GM12892 (cell line): ENCODE measurements around the gene NOL4L.

Experiments used
- DNase-seq: peaks from one replicate; pipeline ENCODE4 v3.0.0; 2011; ENCODE audit not compliant: insufficient read length
- FAIRE-seq: peaks from 2 replicates; lab custom pipeline; 2011; peaks lifted over from hg19 to GRCh38; lab: Jason Lieb, UNC
- POLR2A ChIP-seq: IDR thresholded peaks from 2 replicates; pipeline ENCODE4 v1.6.1; 2011; ENCODE audit warnings: low read depth, low read length, control low read depth
- POLR2AphosphoS5 ChIP-seq: IDR thresholded peaks from 2 replicates; pipeline ENCODE4 v1.6.1; 2011; ENCODE audit warnings: low read depth, low read length, control low read depth
- TAF1 ChIP-seq: IDR thresholded peaks from 2 replicates; pipeline ENCODE4 v1.6.1; 2011; ENCODE audit warnings: low read depth, mild to moderate bottlenecking, control low read depth, low read length, borderline replicate concordance

The NOL4L gene

DNA sequence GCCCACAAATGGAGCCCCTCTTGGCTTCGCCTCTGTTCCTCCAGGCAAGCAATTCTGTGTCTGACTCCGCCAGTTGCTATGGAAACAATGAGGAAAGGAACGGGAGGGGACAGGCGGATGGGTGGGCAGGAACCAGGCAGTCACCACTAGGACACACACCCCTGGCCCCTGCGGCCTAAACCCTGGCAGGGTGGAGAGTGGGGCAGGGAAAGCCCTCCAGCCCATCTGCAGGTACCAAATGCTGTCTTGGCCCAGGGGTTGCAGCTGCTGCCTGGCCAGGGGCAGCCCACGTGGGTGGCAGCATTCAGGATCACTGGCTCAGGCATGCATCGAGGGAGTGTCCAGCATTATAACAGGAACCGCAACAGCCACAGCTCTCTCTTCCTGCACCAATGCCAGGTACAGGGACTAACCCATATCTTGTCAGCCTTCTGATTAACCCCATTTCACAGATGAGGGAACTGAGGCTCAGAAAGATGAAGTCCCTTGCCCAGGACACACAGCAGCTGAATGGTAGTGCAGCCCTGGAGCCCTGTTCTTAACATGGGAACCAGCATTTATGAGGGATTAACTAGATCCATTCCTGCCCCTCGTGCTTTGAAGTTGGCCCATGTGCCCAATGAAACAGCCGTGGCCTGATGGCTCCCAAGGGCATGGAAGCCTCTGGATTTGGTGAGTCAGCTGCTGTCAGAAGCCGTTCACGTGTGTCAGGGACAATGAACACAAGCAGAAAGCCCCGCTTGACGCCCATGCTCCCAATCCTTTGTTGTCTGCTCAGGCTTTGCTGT lies 66.3 kb downstream of the NOL4L start:
- no peak for DNase-seq
- no peak for FAIRE-seq
- TF ChIP-seq TAF1 (no peak), POLR2AphosphoS5 (no peak), POLR2A (no peak)

DNA sequence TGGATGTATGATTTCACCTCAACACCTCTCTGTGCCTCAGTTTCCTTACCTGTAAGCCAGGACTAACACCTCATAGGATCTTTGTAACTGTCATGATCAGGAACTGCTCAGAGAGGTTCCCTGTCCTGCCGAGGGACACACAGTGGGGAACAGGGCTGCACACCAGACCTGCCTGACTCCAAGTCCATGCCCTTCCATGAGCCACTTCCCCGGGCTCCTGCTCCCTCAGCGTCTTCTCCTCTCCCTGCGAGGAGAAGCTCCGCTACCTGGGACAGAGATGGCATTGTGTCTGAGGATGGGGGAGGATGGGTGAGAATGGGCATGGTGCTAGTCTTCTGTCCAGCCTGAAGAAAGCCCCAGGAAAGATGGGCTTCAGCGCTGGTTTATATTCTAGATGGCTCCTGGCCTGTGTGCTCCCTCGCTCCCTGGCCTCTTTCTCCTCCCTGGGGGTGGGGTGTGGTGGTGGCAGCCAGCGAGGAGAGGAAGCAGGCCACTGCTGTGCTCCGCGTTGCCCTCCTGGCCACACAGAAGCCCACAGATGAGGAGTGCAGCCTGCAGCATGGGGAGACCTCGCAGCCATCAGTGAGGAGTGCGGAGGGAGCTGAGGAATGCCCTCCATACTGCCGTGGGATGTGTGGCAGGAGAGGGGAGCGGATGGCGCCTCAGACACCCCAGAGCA lies 67.1 kb downstream of the NOL4L start:
- FAIRE-seq (no peak), DNase-seq (no peak)
- TF ChIP-seq POLR2AphosphoS5 (no peak), POLR2A (no peak), TAF1 (no peak)

DNA sequence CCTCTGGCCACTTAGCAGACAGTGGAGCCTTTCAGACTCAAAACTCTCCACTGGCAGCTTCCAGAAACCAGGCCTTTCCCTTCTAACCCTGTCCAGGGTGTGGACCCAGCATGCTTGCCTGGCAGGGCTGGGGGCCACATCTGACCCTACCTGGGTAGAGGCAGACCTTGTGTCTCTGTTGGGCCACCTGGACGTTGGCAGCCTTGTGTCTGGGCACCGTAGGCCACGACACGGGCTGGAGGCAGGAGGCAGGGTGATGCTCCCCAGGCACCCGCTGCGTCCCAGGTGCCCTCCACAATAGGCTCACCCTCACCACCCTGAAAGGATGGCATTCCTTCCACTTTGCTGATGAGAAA lies 67.6 kb downstream of the NOL4L start:
- TF ChIP-seq TAF1 (no peak), POLR2A (no peak), POLR2AphosphoS5 (no peak)
- DNase-seq, result no peak
- no peak for FAIRE-seq

DNA sequence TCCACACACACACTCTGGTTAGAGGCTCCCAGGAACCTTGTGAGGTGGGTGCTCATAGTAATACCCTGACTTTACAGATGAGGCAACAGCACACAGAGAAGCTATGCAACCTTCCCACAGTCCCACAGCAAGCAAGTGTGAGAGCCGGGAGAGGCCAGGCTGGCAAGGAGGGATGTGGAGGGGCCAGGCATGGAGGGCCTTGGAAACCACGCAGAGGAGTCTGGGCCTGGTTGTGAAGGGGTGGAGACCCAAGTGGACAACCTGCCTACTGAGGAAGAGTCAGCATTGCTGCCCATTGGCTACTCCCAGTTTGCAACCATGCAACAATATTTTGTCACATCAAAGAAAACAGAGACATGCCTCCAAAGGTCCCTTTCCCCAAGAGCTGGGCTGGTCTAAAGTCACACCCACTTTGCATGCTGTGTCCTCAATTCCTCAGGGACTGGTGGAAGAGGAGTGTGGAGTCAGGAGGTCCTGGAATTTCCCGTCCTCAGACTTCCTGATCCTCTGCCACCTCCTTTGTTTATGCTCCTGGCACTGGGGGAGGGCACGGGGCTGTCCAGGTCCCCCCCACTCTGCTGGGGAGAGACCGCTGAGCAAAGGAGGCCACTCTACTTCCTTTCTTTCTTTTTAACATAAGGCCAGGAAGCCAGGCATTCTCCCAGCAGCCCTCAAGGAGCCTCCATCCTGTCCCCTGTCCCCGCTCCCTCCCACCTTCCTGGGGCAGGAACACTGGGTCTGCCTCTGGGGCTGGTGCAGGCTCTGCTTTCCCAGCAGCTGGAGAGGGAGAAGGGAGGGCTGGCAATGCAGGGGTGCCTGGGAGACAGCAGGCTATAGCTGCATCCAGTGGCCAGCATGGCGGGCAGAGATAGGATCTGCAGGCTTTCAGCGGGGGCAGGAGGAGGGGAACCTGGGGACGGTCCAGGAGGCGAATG lies 68.3 kb downstream of the NOL4L start:
- FAIRE-seq (no peak), DNase-seq (no peak)
- TF ChIP-seq POLR2AphosphoS5 (no peak), TAF1 (no peak), POLR2A (no peak)

DNA sequence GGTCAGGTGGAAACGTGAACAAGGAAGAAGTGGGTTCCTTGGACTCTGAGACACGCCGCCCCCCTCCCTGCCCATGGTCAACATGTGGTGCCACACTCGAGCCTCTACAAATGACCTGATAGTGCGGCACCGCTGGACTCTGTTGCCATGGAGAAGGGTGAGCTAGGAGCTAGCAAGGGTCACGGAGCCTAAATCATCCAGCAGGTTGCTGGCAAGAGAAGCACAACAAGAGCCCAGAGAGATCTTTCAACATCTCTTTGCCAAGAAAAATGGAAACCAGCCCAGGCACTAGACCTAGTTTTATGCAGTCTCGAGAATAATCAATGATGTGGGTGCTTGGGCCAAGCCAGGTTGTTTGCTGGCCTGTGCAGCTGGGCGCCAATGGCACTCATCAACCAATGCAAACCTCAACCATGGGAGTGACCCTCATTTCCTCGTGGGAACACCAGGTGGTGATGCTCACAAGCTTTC lies 69.5 kb downstream of the NOL4L start:
- TF ChIP-seq POLR2A (no peak), TAF1 (no peak), POLR2AphosphoS5 (no peak)
- no peak for FAIRE-seq
- DNase-seq, result no peak

DNA sequence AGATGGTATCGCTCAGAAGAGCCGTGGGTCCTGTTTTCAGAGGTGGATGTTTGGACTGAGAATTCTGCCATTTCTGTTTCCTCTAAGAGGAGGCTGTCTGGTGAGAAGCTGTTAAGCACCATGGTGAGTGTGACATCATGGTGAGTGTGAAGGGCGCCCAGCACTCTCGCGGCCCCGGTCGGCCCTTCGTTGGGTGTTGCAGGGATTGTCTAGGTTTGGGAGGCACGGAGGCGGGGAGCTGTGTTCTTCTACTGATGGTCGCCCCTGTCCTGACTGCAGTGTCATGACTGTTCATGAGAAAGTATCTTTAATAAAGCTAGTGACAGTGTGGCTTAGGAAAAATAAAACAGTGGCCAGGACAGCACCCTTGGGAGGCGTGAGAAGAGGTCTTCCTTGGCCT lies 70.4 kb downstream of the NOL4L start:
- FAIRE-seq, result no peak
- no peak for DNase-seq
- TF ChIP-seq TAF1 (no peak), POLR2AphosphoS5 (no peak), POLR2A (no peak)

DNA sequence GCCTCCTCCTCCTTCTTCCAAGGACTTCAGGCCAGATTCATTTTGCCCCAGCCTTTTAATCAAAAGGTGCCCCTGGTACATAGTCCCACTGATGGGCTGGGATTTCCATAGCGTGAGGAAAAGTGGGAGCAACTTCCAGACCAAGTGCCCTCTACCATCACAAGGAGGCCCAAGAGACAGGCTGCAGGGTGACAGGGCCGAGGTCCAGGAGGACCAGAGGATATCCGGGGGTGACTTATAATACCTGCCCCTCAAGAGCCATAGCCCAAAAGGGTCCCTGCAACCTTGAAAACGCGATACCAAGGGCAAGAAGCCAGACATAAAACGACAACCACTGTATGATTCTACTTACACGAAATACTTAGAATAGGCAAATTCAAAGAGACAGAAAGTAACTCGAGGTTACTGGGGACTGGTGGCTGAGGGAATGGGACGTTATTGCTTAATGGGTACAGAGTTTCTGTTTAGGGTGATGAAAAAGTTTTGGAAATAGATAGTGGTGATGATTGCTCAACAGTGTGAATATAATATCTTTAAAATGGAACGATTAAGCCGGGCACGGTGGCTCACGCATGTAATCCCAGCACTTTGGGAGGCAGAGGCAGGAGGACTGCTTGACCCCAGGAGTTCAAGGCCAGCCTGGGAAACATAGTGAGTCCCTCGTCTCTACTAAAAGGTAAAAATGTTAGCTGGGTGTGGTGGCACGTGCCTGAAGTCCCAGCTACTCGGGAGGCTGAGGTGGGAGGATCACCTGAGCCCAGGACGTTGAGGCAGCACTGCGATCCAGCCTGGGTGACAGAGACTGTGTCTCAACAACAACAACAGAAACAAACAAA lies 71.9 kb downstream of the NOL4L start:
- DNase-seq (no peak), FAIRE-seq (no peak)
- TF ChIP-seq POLR2A (no peak), TAF1 (no peak), POLR2AphosphoS5 (no peak)

DNA sequence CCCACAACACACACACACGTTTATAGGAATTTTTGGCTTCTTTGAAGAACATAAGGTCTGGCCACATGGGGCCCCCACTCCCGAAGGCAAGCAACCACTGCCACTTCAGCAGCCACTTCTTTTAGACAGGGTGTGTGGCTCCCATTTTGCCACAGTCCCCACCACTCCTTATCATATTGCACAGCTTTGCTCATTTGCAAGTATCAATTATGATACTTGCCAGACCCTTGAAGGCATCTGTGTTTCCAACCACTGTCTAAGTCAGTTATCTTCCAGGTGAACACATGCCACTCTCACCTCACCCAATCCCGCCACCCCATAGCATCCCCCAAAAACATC lies 73.1 kb downstream of the NOL4L start:
- no peak for FAIRE-seq
- DNase-seq, result no peak
- TF ChIP-seq POLR2A, result no peak
- TF ChIP-seq TAF1, result no peak
- no peak for TF ChIP-seq POLR2AphosphoS5

DNA sequence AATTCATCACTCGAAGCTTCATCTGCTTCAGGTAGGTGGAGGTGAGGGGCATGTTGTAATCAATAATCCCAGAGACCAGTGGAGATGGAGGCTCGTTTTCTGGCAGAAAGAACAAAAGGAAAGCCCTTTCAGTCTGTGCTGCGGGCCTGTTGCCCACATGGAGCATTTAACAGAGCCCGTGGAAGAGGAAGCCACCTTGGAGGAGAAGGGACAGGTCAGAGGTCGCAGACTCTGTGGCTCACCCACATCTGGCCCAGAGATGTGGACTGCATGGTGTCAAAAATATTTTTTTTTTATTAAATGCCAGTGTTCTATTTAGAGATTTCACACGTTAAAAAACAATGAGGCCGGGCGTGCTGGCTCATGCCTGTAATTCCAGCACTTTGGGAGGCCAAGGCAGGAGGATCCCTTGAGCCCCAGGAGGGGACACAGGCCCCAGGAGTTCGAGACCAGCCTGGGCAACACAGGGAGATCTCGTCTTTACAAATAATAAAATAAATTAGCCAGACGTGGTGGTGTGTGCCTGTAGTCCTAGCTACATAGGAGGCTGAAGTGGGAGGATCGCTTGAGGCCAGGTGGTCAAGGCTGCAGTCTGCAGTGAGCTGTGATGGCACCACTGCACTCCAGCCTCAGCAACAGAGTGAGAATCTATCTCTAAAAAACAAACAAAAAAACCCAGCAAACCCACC lies 73.6 kb downstream of the NOL4L start:
- FAIRE-seq, result no peak
- no peak for TF ChIP-seq TAF1
- no peak for TF ChIP-seq POLR2A
- TF ChIP-seq POLR2AphosphoS5, result no peak
- no peak for DNase-seq

DNA sequence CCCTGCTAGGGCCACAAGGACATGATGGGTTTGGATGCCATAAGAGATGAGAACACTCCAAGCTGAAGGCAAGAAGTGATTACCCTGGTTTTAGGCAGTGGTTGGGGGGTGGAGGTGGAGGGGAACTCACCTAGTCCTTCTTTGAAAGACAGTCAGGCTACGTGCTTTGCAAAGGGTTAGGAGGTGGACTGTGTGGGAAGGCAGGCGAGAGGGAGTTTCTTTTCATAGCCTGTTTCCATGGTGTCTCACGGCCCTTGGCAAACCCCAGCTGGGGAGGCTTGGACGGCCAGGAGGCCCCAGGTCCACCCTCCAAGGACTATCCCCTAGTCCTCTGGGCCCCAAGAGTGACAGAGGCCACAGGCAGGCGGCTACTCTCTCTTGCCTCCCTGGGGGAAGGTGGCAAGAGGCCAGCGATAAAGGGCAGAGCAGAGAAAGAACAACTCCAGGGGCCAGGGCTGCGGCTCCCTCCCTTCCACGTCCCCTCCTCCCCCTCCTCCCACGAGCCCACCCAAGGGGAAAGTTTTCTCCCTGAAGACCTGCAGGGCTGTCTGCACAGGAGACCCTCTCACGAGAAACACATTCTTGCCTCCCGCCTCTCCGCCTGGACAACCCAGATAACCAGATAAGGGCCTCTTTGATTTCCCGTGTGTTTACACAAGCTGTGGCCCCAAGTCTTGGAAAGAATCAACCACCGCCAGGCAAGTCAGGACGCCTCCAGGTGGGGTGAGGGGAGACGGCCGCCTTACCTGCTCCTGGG lies 74.4 kb downstream of the NOL4L start:
- TF ChIP-seq TAF1, result no peak
- no peak for TF ChIP-seq POLR2A
- no peak for TF ChIP-seq POLR2AphosphoS5
- DNase-seq (no peak), FAIRE-seq (no peak)
